GM21423 (cell line): ENCODE results near the gene STAP2.

Experiments
- ATAC-seq: cut with Tn5 transposase; IDR thresholded peaks from one replicate; pipeline ENCODE4 v1.9.1; 2021; ENCODE audit warnings: mild to moderate bottlenecking, moderate library complexity; ENCODE audit not compliant: unreplicated experiment

STAP2 gene

GRCh38 chr19:4328243-4328990 is 10.2 kb downstream of the STAP2 start:
- peak; percentile 79 for ATAC-seq

- ATAC-seq: no peak
Observed at GRCh38 chr19:4327877-4328242, 10.8 kb downstream of the STAP2 start.

GRCh38 chr19:4327252-4327876 is 11.3 kb downstream of the STAP2 start:
- no peak for ATAC-seq

- no peak for ATAC-seq
Observed at GRCh38 chr19:4326837-4327251, 11.8 kb downstream of the STAP2 start.

- ATAC-seq: no peak
Observed at GRCh38 chr19:4326215-4326836, 12.3 kb downstream of the STAP2 start.

- no peak for ATAC-seq
Observed at GRCh38 chr19:4324228-4324627, 14.4 kb downstream of the STAP2 start.

GRCh38 chr19:4323692-4324091 is 14.9 kb downstream of the STAP2 start:
- ATAC-seq: no peak

GRCh38 chr19:4322942-4323665 is 15.5 kb downstream of the STAP2 start:
- ATAC-seq: no peak

GRCh38 chr19:4320419-4320818 is 18.2 kb downstream of the STAP2 start:
- no peak for ATAC-seq

GRCh38 chr19:4319067-4319718 is 19.4 kb downstream of the STAP2 start:
- no peak for ATAC-seq

- no peak for ATAC-seq
Observed at GRCh38 chr19:4318460-4318859, 20.2 kb downstream of the STAP2 start.

- no peak for ATAC-seq
Observed at GRCh38 chr19:4316956-4317355, 21.7 kb downstream of the STAP2 start.

GRCh38 chr19:4313847-4314490 is 24.7 kb downstream of the STAP2 start:
- no peak for ATAC-seq

- no peak for ATAC-seq
Observed at GRCh38 chr19:4310247-4311121, 28.1 kb downstream of the STAP2 start.

GRCh38 chr19:4305659-4306058 is 33.0 kb downstream of the STAP2 start:
- no peak for ATAC-seq

- no peak for ATAC-seq
Observed at GRCh38 chr19:4305257-4305612, 33.4 kb downstream of the STAP2 start.

- no peak for ATAC-seq
Observed at GRCh38 chr19:4304538-4305256, 33.9 kb downstream of the STAP2 start, which contains the start of gene FSD1. Gene FSD1, plus strand, starts transcription at chr19:4304598. Its CDS starts 149 bp downstream, at chr19:4304747.

GRCh38 chr19:4303819-4304537 is 34.6 kb downstream of the STAP2 start:
- ATAC-seq: no peak
